Osteoblast (primary cell): Measurements from ENCODE around the gene RASSF7. TPM values are rescaled to one million over a fixed set of nuclear protein-coding genes. Genes with fewer than 3 reads are reported as not detected.

ENCODE experiments used
- DNase-seq: peaks from one replicate; pipeline ENCODE4 v3.0.0; 2011; ENCODE audit warnings: low spot score, mixed read lengths; ENCODE audit not compliant: insufficient read length; ENCODE audit errors: missing footprints
- H2AFZ ChIP-seq: 2 replicates; pipeline ENCODE4 v1.6.0; 2011; ENCODE audit warnings: mild to moderate bottlenecking, low read length
- H3K27ac ChIP-seq: 2 replicates; pipeline ENCODE4 v1.5.1; 2011; ENCODE audit warnings: mild to moderate bottlenecking, low read depth, low read length, moderate library complexity
- H3K27me3 ChIP-seq: 2 replicates; pipeline ENCODE4 v1.6.0; 2012; ENCODE audit warnings: mild to moderate bottlenecking, control low read depth, inconsistent platforms, low read length, moderate library complexity; ENCODE audit not compliant: insufficient read depth
- H3K36me3 ChIP-seq: 2 replicates; pipeline ENCODE4 v1.5.1; 2011; ENCODE audit warnings: mild to moderate bottlenecking, low read length, control low read depth, moderate library complexity; ENCODE audit not compliant: insufficient read depth
- H3K4me1 ChIP-seq: 2 replicates; pipeline ENCODE4 v1.5.1; 2011; ENCODE audit warnings: mild to moderate bottlenecking, low read length, control low read depth, moderate library complexity; ENCODE audit not compliant: insufficient read depth
- H3K4me2 ChIP-seq: 2 replicates; pipeline ENCODE4 v1.6.0; 2011; ENCODE audit warnings: mild to moderate bottlenecking, low read length; ENCODE audit not compliant: insufficient read depth
- H3K4me3 ChIP-seq: fragments of 200-600 bp; sonication (generic); 3 replicates; pipeline ENCODE4 v1.5.1; 2012; ENCODE audit warnings: mild to moderate bottlenecking, low read length, inconsistent platforms; ENCODE audit not compliant: insufficient read depth
- H3K79me2 ChIP-seq: 2 replicates; pipeline ENCODE4 v1.6.0; 2012; ENCODE audit warnings: mild to moderate bottlenecking, low read length, control low read depth, inconsistent platforms; ENCODE audit not compliant: insufficient read depth
- H3K9me3 ChIP-seq: 2 replicates; pipeline ENCODE4 v1.5.1; 2011; ENCODE audit warnings: low read depth, low read length, control low read depth
- H4K20me1 ChIP-seq: 2 replicates; pipeline ENCODE4 v1.6.0; 2012; ENCODE audit warnings: mild to moderate bottlenecking, low read length, control low read depth; ENCODE audit not compliant: insufficient read depth
- total RNA-seq: library from RNA; depleted of rRNA; stranded (reverse); fragments of >200 nt; gene quantifications from 2 replicates; pipeline ENCODE4 v1.2.3, GENCODE V29; 2012
- TF ChIP-seq, protein P1 (sequence below): IDR thresholded peaks from 2 replicates; pipeline ENCODE4 v1.5.1; 2011; ENCODE audit warnings: mild to moderate bottlenecking, low read depth, low read length, moderate library complexity; ENCODE audit errors: extremely low read depth

RASSF7 gene
- total RNA-seq, 1 donor = 6.2 TPM

DNA sequence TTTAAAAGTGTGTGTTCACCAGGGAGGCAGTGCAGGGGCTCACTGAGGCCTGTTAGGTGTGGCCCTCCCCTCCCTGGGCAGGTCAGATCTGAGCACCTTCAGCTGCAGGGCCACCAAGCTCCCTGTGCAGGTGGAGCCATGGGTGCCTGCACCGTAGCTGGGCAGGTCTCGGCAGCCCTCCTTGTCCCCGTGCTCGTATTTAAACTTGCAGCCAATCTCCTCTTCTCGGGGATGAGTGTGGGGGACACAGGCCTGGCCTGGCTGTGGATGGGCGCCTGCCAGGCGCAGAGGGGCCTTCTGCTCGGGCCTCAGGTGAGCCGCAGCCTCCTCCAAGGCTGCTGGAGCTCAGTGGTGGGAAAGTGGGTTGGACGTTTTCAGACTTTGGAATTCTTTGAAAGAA, 34.6 kb downstream of the RASSF7 start:
- TF ChIP-seq, protein P1, sequence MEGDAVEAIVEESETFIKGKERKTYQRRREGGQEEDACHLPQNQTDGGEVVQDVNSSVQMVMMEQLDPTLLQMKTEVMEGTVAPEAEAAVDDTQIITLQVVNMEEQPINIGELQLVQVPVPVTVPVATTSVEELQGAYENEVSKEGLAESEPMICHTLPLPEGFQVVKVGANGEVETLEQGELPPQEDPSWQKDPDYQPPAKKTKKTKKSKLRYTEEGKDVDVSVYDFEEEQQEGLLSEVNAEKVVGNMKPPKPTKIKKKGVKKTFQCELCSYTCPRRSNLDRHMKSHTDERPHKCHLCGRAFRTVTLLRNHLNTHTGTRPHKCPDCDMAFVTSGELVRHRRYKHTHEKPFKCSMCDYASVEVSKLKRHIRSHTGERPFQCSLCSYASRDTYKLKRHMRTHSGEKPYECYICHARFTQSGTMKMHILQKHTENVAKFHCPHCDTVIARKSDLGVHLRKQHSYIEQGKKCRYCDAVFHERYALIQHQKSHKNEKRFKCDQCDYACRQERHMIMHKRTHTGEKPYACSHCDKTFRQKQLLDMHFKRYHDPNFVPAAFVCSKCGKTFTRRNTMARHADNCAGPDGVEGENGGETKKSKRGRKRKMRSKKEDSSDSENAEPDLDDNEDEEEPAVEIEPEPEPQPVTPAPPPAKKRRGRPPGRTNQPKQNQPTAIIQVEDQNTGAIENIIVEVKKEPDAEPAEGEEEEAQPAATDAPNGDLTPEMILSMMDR = no peak
- peaks cover 76% of the 10 kb centered on the region for H3K36me3 ChIP-seq
- no peak overlapping the region for H2AFZ ChIP-seq
- H3K79me2 ChIP-seq = peaks cover 55% of the 10 kb centered on the region
- no peaks in the 10 kb centered on the region for H3K9me3 ChIP-seq
- no peaks in the 10 kb centered on the region for H3K27me3 ChIP-seq
- H3K4me3 ChIP-seq = no peak overlapping the region
- H4K20me1 ChIP-seq = peaks cover 27% of the 10 kb centered on the region
- H3K4me1 ChIP-seq = no peaks in the 10 kb centered on the region
- DNase-seq = no peak
- no peak overlapping the region for H3K27ac ChIP-seq
- no peak overlapping the region for H3K4me2 ChIP-seq

DNA sequence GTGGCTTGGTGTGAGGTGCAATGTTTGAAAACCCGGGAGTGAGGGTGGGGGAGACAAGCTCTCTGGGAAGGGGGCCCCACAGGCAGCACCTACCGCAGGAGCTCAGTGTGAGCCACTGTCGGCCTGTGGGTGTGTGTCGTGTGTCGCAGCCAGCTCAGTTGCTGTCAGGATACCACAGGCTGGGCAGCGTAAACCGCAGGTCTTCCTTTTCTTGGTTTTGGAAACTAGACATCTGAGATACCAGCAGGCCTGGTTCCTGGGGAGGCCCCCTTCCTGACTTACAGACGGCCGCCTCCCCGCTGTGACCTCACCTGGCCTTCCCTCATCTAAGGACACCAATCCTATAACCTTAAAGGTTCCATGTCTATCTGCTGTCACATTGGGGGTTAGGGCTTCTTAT, 35.6 kb downstream of the RASSF7 start:
- H3K9me3 ChIP-seq = no peaks in the 10 kb centered on the region
- TF ChIP-seq, protein P1 = no peak
- H3K27ac ChIP-seq = no peak overlapping the region
- no peak overlapping the region for H3K4me3 ChIP-seq
- H3K36me3 ChIP-seq = peaks cover 73% of the 10 kb centered on the region
- no peak for DNase-seq
- no peaks in the 10 kb centered on the region for H3K4me1 ChIP-seq
- no peak overlapping the region for H3K4me2 ChIP-seq
- no peaks in the 10 kb centered on the region for H3K27me3 ChIP-seq
- peaks cover 50% of the 10 kb centered on the region for H3K79me2 ChIP-seq
- no peak overlapping the region for H2AFZ ChIP-seq
- peaks cover 27% of the 10 kb centered on the region for H4K20me1 ChIP-seq

DNA sequence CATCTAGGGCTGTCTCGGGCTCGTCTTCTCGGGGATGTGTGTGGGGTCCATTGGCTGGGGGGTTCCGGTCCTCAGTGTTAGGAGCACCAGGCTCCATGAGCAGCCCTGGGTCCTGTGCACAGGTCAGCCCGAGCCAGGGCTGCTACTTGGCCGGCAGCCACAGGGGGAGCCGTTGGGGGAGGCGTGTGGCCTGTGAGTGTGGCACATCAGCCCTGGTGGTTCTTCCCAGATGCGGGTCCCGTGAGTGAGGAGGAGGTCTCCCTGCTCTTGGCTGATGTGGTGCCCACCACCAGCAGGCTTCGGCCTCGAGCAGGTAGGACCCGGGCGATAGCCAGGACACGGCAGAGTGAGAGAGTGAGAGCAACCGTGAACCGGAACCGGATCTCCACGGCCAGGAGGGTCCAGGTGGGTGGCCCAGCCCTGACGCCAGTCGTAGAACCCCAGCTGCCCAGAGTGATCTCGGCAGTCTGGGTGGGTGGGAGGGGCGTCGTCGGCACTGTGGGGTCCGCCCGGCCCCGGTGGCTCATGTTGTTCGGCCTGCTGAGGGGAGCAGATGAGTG, 36.5 kb downstream of the RASSF7 start:
- TF ChIP-seq, protein P1 = no peak
- no peak overlapping the region for H3K4me3 ChIP-seq
- peaks cover 49% of the 10 kb centered on the region for H3K79me2 ChIP-seq
- H4K20me1 ChIP-seq = peaks cover 27% of the 10 kb centered on the region
- DNase-seq = no peak
- no peaks in the 10 kb centered on the region for H3K4me1 ChIP-seq
- H3K9me3 ChIP-seq = no peaks in the 10 kb centered on the region
- no peaks in the 10 kb centered on the region for H3K27me3 ChIP-seq
- no peak overlapping the region for H2AFZ ChIP-seq
- no peak overlapping the region for H3K27ac ChIP-seq
- peaks cover 76% of the 10 kb centered on the region for H3K36me3 ChIP-seq
- H3K4me2 ChIP-seq = no peak overlapping the region

DNA sequence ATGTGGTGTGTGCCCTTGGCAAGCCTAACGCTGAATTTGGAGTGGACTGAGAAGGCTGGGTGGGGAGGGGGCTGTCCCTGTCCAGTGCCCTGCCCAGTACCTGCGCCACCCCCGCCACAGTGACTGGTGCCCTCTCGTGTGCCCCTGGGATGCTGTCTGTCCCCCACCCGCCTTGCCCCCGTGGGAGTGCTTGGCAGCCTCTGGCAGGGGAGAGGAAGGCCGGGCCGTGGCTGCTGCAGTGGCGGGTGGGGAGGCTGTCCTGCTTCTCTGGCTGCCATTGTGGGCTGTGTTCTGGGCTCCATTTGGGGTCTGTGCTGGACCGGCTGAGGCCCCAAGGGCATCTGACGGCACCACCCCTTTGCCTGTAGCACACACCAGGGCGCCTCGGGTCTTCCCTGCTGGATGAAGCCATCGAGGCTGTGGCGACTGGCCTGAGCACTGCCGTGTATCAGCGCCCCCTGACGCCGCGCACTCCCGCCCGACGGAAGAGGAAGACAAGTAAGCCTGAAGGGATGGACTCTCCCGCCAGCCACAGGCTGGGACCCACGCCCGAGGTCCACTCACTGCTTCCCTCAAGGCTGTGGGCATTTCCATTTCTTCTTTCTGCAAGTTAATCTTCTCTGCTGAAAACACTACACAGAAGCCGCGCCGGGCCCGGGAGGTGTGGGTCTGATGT, 37.4 kb downstream of the RASSF7 start:
- H3K27ac ChIP-seq = no peak overlapping the region
- H3K36me3 ChIP-seq = peaks cover 75% of the 10 kb centered on the region
- no peaks in the 10 kb centered on the region for H3K9me3 ChIP-seq
- no peaks in the 10 kb centered on the region for H3K4me1 ChIP-seq
- TF ChIP-seq, protein P1 = no peak
- peaks cover 24% of the 10 kb centered on the region for H4K20me1 ChIP-seq
- DNase-seq = no peak
- no peak overlapping the region for H3K4me3 ChIP-seq
- H3K27me3 ChIP-seq = no peaks in the 10 kb centered on the region
- no peak overlapping the region for H3K4me2 ChIP-seq
- H2AFZ ChIP-seq = no peak overlapping the region
- peaks cover 44% of the 10 kb centered on the region for H3K79me2 ChIP-seq
